CD14-positive monocyte (primary cell): ENCODE measurements around the gene SSBP3. TPM values are rescaled to one million over a fixed set of nuclear protein-coding genes. Genes with fewer than 3 reads are reported as not detected.
A peak's percentile ranks its signal among the peaks of the same experiment; 100 is the strongest.

Experiments
- DNase-seq, 3 donors: peaks; one replicate each; pipeline ENCODE4 v3.0.0-alpha.2; 2011 to 2022
- H2AFZ ChIP-seq: 2 replicates; pipeline ENCODE4 v1.6.0; 2012; ENCODE audit warnings: mild to moderate bottlenecking, low read depth, low read length, inconsistent platforms; ENCODE audit not compliant: insufficient read depth, poor library complexity, severe bottlenecking
- H3K27ac ChIP-seq, 2 donors: 1 replicate in 1 of 2; 2 replicates in 1 of 2; pipeline ENCODE4 v1.5.1; 2012 to 2013; ENCODE audit warnings: low read length in 2 of 2, control low read depth in 1 of 2, inconsistent platforms in 1 of 2, low read depth in 1 of 2, mild to moderate bottlenecking in 1 of 2
- H3K27me3 ChIP-seq, 2 donors: one replicate each; pipeline versions ENCODE4 v1.6.0 to v1.6.1; 2011 to 2013; ENCODE audit warnings: low read length in 2 of 2; ENCODE audit not compliant: control insufficient read depth in 2 of 2, insufficient read depth in 2 of 2
- H3K36me3 ChIP-seq, 2 donors: replicated peaks in 1 of 2; 1 replicate in 1 of 2; 2 replicates in 1 of 2; pipeline versions ENCODE4 v1.5.1 to v1.6.1; 2012 to 2013; ENCODE audit warnings: low read length in 2 of 2, control low read depth in 1 of 2, inconsistent platforms in 1 of 2, mild to moderate bottlenecking in 1 of 2; ENCODE audit not compliant: insufficient read depth in 2 of 2, control insufficient read depth in 1 of 2
- H3K4me1 ChIP-seq, 2 donors: 1 replicate in 1 of 2; 2 replicates in 1 of 2; pipeline versions ENCODE4 v1.5.1 to v1.6.1; 2012 to 2013; ENCODE audit warnings: low read length in 2 of 2, control low read depth in 1 of 2, inconsistent platforms in 1 of 2, mild to moderate bottlenecking in 1 of 2, moderate library complexity in 1 of 2; ENCODE audit not compliant: insufficient read depth in 2 of 2, control insufficient read depth in 1 of 2
- H3K4me2 ChIP-seq: replicated peaks from 2 replicates; pipeline ENCODE3; 2012; ENCODE audit warnings: low read length, moderate library complexity, mild to moderate bottlenecking; ENCODE audit not compliant: poor library complexity, severe bottlenecking; ENCODE audit errors: extremely low read depth
- H3K4me3 ChIP-seq, 3 experiments: fragments of 200-600 bp in 1 of 3; sonication (generic) in 1 of 3; replicated peaks in 1 of 3; 1 replicate in 2 of 3; 2 replicates in 1 of 3; pipeline ENCODE4 v1.5.1; 2011 to 2013; ENCODE audit warnings: low read length in 3 of 3, mild to moderate bottlenecking in 3 of 3, control low read depth in 2 of 3, low read depth in 2 of 3, inconsistent platforms in 1 of 3, moderate library complexity in 1 of 3
- H3K79me2 ChIP-seq: 2 replicates; pipeline ENCODE4 v1.6.0; 2012; ENCODE audit warnings: mild to moderate bottlenecking, control low read depth, inconsistent platforms, low read length, moderate library complexity; ENCODE audit not compliant: insufficient read depth
- H3K9ac ChIP-seq: 2 replicates; pipeline ENCODE4 v1.6.0; 2017; ENCODE audit warnings: low read length, mild to moderate bottlenecking; ENCODE audit not compliant: insufficient read depth, poor library complexity, severe bottlenecking
- H3K9me3 ChIP-seq, 2 donors: replicated peaks in 1 of 2; 1 replicate in 1 of 2; 2 replicates in 1 of 2; pipeline versions ENCODE4 v1.5.1 to v1.6.1; 2012 to 2013; ENCODE audit warnings: low read length in 2 of 2, control low read depth in 1 of 2; ENCODE audit not compliant: control insufficient read depth in 1 of 2, insufficient read depth in 1 of 2
- H4K20me1 ChIP-seq: 2 replicates; pipeline ENCODE4 v1.6.0; 2012; ENCODE audit warnings: mild to moderate bottlenecking, low read length, control low read depth, moderate library complexity; ENCODE audit not compliant: insufficient read depth
- H3K27ac Mint-ChIP-seq, 7 donors: one replicate each; pipeline ENCODE4 v1.8.0; 2020; ENCODE audit warnings: mild to moderate bottlenecking in 7 of 7, mixed read lengths in 7 of 7, moderate library complexity in 6 of 7, inconsistent platforms in 2 of 7
- H3K27me3 Mint-ChIP-seq, 3 donors: one replicate each; pipeline ENCODE4 v1.8.0; 2021 to 2022; ENCODE audit warnings: low read depth in 3 of 3, mild to moderate bottlenecking in 3 of 3, mixed read lengths in 3 of 3, moderate library complexity in 3 of 3, inconsistent platforms in 1 of 3
- H3K36me3 Mint-ChIP-seq, 2 donors: one replicate each; pipeline ENCODE4 v1.8.0; 2020; ENCODE audit warnings: mixed read lengths in 2 of 2, inconsistent platforms in 1 of 2, mild to moderate bottlenecking in 1 of 2
- H3K4me1 Mint-ChIP-seq: one replicate; pipeline ENCODE4 v1.8.0; 2020; ENCODE audit warnings: mild to moderate bottlenecking, mixed read lengths
- H3K4me3 Mint-ChIP-seq, 2 donors: one replicate each; pipeline ENCODE4 v1.8.0; 2020; ENCODE audit warnings: mild to moderate bottlenecking in 2 of 2, mixed read lengths in 2 of 2, moderate library complexity in 1 of 2
- H3K9me3 Mint-ChIP-seq, 7 donors: one replicate each; pipeline ENCODE4 v1.8.0; 2020 to 2022; ENCODE audit warnings: mixed read lengths in 7 of 7, mild to moderate bottlenecking in 6 of 7, moderate library complexity in 6 of 7, inconsistent platforms in 2 of 7
- WGBS: methylation state at CpG from one replicate; pipeline ENCODE4 v1.1.5; 2013; ENCODE audit warnings: missing lambda C conversion rate; ENCODE audit not compliant: insufficient coverage; 5-methylcytosine and 5-hydroxymethylcytosine counted together
- intact Hi-C, 2 donors: fragments of 100-400 bp; cut with micrococcal nuclease; formaldehyde crosslinking; loops; one replicate each; pipeline versions ENCODE4 v1.15.0 to v1.15.1; 2023
- polyA plus RNA-seq, 3 donors: library from polyadenylated mRNA; depleted of rRNA in 1 of 3; unstranded in 2 of 3; stranded (reverse) in 1 of 3; fragments of 300-500 nt in 2 of 3; fragments of >200 nt in 1 of 3; fragmentation: Illumina TruSeq in 2 of 3; gene quantifications; 1 replicate in 2 of 3; 2 replicates in 1 of 3; pipeline ENCODE4 v1.2.3, GENCODE V29; 2012 to 2021
- TF ChIP-seq, protein P1 (sequence below): fragments of 200-600 bp; IDR thresholded peaks from one replicate; pipeline ENCODE4 v1.8.0; 2022; ENCODE audit warnings: antibody characterized with exemption, mild to moderate bottlenecking

SSBP3 gene
- polyA plus RNA-seq, 3 donors, result 4.1 to 30.7 (median 4.3) TPM

GRCh38 chr1:54400329-54400728, 5.9 kb downstream of the SSBP3 start:
- TF ChIP-seq, protein P1, sequence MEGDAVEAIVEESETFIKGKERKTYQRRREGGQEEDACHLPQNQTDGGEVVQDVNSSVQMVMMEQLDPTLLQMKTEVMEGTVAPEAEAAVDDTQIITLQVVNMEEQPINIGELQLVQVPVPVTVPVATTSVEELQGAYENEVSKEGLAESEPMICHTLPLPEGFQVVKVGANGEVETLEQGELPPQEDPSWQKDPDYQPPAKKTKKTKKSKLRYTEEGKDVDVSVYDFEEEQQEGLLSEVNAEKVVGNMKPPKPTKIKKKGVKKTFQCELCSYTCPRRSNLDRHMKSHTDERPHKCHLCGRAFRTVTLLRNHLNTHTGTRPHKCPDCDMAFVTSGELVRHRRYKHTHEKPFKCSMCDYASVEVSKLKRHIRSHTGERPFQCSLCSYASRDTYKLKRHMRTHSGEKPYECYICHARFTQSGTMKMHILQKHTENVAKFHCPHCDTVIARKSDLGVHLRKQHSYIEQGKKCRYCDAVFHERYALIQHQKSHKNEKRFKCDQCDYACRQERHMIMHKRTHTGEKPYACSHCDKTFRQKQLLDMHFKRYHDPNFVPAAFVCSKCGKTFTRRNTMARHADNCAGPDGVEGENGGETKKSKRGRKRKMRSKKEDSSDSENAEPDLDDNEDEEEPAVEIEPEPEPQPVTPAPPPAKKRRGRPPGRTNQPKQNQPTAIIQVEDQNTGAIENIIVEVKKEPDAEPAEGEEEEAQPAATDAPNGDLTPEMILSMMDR, result no peak
- H3K27me3 ChIP-seq, result peaks cover 0 to 8% of the 10 kb centered on the region in 2 donors
- no peak overlapping the region for H3K9ac ChIP-seq
- no peak overlapping the region for H2AFZ ChIP-seq
- peaks cover 45 to 69% of the 10 kb centered on the region in 2 donors for H3K36me3 ChIP-seq
- peak in 1 of 3 donors; percentile 36 for DNase-seq
- 78% methylated on average over 2 of the region's 2 CpGs for WGBS
- H3K79me2 ChIP-seq, result peaks cover 3% of the 10 kb centered on the region
- Mint-ChIP-seq H3K4me1 (peaks cover 38% of the 10 kb centered on the region), H3K27me3 (peaks cover 8 to 12% (median 11%) of the 10 kb centered on the region in 3 donors), H3K9me3 (peaks cover 0 to 2% (median 0%) of the 10 kb centered on the region in 7 donors), H3K27ac (no peak overlapping the region), H3K4me3 (no peak overlapping the region), H3K36me3 (peaks cover 81% of the 10 kb centered on the region in 2 donors)
- no peaks in the 10 kb centered on the region for H3K9me3 ChIP-seq
- intact Hi-C loops, result loop anchor here (10.0 kb wide), 3 partner anchors 176 to 364 kb away; partner anchors contain the start of genes PARS2 (in 2 of the 2), TCEANC2 (in 1 of the 2) and TMEM59 (in 1 of the 2)
- peaks cover 94% of the 10 kb centered on the region for H4K20me1 ChIP-seq
- H3K27ac ChIP-seq, result no peak overlapping the region
- H3K4me1 ChIP-seq, result peaks cover 18 to 28% of the 10 kb centered on the region in 2 donors
- H3K4me3 ChIP-seq, result no peak overlapping the region
- H3K4me2 ChIP-seq, result no peak overlapping the region

GRCh38 chr1:54399765-54400164, 6.4 kb downstream of the SSBP3 start:
- no peak for DNase-seq
- peaks cover 85 to 86% of the 10 kb centered on the region in 2 donors for H3K36me3 Mint-ChIP-seq
- TF ChIP-seq, protein P1, result no peak
- no peak overlapping the region for H3K4me2 ChIP-seq
- peaks cover 2% of the 10 kb centered on the region for H3K79me2 ChIP-seq
- no peak overlapping the region for H3K9ac ChIP-seq
- H4K20me1 ChIP-seq, result peaks cover 94% of the 10 kb centered on the region
- H3K4me3 Mint-ChIP-seq, result no peak overlapping the region
- peaks cover 46 to 73% of the 10 kb centered on the region in 2 donors for H3K36me3 ChIP-seq
- peaks cover 5 to 8% (median 7%) of the 10 kb centered on the region in 3 donors for H3K27me3 Mint-ChIP-seq
- intact Hi-C loops, result loop anchor here (10.0 kb wide), 3 partner anchors 175 to 365 kb away; partner anchors contain the start of genes PARS2 (in 2 of the 2), TCEANC2 (in 1 of the 2) and TMEM59 (in 1 of the 2)
- H3K4me1 ChIP-seq, result peaks cover 13 to 22% of the 10 kb centered on the region in 2 donors
- 100% methylated on average over 4 of the region's 4 CpGs for WGBS
- no peak overlapping the region for H3K27ac ChIP-seq
- peaks cover 0 to 1% (median 0%) of the 10 kb centered on the region in 7 donors for H3K9me3 Mint-ChIP-seq
- no peak overlapping the region for H3K4me3 ChIP-seq
- peaks cover 33% of the 10 kb centered on the region for H3K4me1 Mint-ChIP-seq
- H3K27me3 ChIP-seq, result peaks cover 0 to 2% of the 10 kb centered on the region in 2 donors
- no peak overlapping the region for H3K27ac Mint-ChIP-seq
- H3K9me3 ChIP-seq, result no peaks in the 10 kb centered on the region
- H2AFZ ChIP-seq, result no peak overlapping the region
